Stimulated activated CD8-positive, alpha-beta memory T cell treated with anti-CD3 and anti-CD28 coated beads, Interleukin-12 subunit alpha, Interleukin-12 subunit beta, amount 100 ng/mL, for 4 hours (primary cell): ENCODE results near the gene MTUS2.

ENCODE experiments used
- DNase-seq: peaks from one replicate; pipeline ENCODE4 v3.0.0-alpha.2; 2020; ENCODE audit warnings: low read depth

Gene MTUS2

DNA sequence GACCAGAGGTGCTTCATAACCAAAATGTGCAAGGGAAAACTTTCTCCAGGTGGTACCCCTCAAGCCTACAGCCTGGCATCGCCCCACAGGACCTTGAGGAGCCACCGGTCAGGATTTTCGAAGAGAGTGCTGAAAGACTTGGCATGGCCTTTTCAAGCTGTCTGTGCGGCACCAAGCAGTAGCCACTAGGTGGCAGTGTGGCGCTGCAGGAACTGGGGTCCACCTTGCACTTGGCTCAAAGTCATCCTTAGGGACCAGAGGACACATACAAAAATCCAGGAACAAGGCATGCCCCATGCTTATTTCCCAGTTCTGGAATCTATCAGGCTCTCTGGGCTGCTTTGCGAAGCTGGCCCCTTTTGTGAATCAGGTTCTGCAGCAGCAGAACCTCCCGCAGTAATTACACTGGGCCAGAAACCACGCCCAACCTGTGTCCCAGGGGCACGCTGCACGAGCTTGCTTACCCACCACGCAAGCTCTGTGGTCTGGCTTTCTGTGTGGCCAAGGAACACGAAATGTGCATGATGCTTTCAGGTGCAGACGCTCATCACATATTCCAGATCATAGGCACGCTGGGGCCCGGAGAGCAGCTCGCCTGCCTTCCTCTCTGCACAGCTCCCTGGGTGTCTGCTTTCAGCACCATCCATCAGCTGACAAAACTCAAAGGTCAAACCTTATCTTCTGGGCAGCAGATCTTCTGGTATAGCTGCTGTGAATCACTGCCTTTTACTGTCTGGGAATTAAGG is 688.2 kb downstream of the MTUS2 start:
- DNase-seq = peak; percentile 40

DNA sequence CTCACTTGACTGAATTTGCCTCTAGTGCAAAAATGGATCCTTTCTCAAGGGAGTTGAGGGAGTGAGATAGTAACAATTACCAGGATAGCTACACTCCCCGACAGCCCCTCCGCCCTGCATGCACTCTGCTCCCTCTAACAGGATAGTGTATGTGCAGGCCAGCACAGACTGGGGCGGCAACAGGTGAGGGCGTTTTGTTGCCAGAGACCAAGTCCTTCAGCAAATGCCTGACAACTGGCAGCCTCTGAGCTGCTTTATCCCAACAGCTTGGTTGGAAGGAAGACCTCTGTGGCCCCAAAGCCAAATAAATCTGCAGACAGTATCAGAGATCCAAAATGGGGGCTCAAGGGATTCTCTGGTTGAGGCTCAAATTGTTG is 688.7 kb downstream of the MTUS2 start:
- no peak for DNase-seq

DNA sequence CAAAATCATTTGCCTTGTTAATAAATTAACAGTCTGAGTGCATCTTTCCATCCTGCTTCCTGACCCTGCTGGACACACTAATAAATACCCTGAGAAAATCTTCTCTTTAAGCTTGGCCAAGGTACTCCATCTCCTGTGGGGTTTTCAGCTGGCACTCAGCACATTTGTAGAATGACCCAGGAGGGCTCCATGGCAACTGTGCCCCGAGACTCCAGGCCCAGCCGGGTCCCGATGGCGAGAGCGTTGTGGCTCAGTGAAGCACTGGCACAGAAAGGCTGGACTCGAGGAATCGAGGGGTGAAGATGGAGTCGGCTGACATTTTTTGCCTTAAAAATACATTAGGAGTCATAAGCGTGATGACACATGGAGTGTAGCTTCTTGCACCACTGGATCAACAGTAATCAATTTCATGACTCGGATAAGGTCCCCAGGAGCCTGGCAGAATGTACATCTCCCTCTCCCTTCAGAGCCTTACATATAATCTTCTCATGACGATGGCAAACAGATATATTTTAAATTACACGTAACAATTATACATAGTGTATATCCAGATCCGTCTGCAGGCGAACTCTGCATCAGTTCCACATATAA is 690.0 kb downstream of the MTUS2 start:
- no peak for DNase-seq

DNA sequence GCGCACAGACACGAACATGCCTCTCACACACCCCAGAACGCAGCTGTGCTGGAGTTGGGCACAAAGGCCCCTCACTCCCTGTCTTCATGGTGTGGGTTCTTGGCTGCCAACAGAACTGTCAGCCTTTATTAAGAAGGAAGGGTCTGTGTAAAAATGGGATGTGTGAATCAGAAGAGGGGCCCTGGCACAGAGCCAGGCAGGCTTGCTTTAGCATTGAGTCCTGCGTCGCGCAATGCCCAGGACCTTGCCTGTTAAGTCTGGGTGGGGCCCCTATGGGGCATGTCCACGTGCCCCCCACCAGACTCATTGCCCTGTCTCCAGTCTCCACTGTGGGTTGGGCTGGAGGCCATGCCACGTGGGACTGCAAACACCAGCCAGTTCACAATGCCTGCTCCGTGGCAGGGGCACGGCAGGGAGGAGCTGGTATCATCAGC is 690.5 kb downstream of the MTUS2 start:
- DNase-seq = no peak

DNA sequence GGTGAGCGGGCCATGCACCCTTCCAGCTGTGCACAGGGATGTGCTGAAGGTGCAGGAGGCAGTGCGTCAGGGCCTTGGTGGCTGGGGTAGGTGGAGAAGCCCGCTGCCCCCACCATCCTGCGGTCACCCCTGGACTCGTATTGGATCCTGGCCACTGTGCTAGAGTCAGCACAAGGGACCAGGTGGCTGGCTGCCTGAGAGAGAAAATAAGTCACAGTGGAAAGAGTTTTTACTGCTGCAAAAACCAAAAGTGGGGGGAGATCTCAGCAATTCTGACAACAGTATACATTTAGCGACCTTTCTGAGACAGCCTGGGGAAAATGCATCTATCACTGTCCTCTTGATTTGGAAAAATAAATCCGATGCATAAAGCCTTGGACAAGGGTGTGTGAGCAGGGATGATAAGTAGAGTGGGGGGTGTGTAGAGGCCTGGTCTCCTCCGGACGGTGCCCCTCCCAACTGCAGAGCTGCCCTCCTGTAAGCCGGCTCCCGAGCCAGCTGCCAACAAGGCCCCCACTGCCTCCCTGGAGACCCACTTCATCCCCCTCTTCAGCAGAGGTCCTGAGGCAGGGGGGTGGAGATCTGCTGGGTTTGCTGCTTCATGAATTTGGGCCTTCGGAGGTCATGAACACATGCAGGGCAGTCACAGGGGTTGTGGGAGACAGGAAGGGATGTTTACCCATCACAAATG is 691.1 kb downstream of the MTUS2 start:
- DNase-seq = no peak

DNA sequence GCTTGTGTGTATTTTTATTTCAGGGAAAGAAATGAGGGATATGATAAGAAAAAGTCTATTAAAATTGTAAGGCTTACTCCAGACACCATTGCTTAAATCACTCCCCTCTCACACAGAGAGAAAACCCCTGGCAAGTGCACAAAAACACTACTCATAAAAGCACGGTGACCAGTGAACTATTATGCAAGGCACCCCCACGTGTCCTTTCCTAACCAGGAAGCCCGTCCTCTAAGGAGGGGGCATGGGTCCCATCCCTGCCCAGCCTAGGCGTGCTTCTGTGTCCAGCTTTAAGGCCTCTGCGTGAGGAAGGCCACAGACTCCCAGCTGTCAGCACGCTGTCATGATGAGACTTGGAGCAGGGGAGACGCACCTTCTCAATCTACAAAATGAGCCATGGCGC is 691.8 kb downstream of the MTUS2 start:
- DNase-seq = no peak

DNA sequence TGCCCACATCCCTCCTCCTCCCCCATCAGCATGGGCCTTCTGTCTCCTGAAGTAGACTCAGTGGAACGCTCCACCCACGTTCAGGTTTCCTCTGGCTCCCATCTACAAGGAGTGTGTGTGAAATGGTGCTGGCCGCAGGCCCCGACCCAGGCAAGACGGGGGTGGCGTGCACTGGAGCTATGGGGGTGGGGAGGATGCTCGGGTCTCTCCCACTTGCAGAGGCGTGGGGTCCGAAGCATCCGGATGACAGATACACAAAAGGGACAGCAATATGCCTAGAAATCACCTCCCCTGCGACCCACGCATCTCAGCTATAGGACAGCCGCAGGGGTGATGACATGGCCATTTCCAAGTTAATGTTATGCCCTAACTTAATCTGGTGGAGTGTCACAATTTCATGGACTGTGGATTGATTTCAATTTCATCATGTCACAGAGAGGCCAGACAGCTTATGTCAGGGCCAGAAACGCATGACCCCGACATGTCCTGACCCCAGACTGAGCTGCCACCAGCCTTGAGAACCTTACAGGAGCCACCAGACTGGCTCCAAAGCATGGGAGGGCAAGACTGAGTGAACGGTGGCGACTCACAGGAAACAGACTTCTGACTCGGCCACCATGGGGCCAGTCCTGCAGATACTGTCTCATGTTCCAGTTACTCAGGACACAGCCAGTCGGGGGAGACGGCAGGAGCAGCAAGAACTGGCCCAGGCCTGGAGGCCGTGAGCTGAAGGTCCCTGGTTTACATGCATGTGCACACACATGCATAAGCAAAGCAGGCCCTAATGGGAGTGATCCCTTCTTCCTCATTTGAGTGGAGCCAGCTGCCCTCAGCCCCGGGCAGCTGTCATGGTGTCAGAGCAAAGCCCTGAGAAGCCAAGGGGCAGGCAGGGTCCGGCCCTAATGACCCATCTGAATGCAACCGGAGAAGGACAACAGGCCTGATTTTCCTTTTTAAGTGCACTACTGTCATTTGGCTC is 693.2 kb downstream of the MTUS2 start:
- no peak for DNase-seq

DNA sequence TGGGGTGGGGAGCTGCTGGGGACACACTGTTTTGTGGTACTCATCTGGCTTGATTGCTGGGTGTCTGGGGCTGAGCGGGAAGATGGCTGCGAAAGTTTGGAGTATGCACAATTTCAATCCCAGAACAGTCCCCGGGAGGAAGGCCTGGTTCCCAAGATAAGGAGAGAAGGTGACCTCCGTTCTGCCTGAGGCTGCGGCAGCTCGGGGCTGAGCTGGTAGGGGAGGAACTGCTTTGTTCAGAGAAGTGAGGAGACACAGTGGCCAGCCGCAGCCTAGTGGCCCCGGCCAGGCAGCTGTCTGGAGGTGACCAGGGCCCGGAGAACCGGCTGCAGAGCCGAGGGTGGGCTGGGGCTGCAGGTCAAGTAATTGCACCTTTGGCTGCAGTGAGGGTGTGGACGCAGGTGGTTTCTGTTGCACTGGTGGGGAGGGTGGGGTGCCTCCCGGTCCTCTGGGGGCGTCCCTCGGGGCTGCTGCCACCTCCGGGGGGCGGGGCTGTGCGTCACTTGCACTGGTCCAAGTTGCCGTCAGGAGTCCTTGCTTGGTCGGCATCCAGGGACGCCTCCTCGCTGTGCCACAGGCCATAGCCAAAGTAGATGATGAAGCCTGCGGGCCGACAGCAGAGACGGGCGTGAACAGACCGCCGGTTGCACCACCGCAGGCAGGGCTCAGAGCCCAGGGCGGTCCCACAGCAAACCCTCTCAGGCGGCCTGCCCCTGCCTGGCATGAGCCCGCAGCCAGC is 694.0 kb downstream of the MTUS2 start:
- no peak for DNase-seq

DNA sequence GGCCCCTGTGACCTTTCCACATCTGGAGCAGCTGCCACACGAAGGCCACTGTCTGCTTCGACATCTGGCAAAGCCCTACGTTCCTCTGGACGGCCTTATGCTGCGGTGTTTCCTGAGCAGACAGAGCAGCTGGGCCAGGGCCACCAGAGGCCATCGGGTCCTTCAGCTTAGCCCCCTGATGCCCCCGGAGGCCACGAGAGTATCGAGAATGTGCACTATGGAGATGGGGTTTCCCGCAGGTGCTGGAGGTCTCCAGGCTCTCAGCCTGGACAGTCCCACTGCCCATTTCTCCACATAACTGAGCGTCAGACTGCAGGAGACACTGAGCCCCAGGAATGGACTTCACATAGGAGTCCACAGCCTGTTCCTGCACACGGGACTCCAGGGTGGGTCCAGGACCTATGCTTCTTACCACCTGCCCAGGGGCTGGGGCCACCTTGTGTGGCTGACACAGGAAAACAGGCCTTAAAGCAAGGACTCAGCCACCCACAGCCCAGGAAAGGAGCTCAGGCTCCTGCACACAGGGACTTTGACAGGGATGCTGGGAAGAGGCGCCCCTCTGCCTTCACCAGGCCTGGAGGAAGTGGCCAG is 694.7 kb downstream of the MTUS2 start:
- no peak for DNase-seq

DNA sequence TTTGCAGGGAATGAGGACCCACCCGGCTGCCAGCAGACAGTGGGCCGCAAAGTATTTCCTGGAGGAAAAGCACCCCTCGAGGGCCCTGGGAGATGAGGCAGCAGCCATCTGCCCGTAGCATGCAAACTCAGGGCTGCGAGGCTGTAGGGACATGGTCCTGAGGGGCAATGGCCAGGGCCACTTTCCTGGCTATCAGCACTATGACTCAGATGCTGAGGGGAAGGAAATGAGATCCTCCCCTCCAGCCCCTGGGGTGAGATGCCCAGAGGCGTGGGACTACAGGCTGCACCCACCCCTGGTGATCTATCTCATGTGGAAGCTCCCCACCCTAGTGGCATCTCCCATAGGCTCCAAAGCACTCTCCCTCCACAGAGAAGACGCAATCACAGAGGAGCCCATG is 695.2 kb downstream of the MTUS2 start:
- DNase-seq = no peak

DNA sequence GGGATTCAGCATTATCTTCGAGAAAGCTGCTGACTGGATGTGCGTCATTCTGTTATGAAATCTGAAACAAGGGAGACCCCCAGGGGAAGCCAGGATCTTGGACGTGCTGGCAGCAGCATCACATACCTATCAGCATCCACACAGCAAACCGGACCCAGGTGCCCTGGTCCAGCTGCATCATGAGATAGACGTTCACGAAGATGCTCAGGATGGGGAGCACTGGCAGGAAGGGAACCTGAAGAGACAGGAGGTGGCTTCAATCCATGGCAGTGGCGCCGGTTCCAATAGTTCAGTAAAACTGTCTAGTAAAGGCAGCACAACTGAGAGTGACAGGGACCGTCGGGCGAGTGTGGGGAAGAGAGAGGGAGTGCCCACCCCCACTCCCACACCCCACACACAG is 695.9 kb downstream of the MTUS2 start:
- no peak for DNase-seq

DNA sequence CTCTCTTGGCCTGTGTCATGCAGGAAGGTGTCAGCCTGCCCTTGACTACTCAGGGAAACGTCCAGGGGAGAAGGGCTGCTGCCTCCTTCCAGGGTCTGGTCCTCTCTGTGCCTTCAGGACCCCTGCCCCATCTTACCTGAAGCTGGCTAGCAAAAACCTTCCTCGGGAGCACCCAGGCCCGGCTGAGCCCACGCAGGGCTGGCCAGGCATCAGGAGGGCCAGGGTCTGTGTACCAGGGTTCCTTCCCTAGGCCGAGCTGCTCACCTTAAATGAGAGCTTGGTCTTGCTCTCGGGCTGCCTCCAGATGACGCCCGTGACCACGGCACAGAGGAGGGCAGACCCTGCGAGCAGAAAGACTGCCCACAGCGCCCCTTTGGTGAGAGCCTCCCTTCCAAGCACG is 696.7 kb downstream of the MTUS2 start:
- DNase-seq = no peak

DNA sequence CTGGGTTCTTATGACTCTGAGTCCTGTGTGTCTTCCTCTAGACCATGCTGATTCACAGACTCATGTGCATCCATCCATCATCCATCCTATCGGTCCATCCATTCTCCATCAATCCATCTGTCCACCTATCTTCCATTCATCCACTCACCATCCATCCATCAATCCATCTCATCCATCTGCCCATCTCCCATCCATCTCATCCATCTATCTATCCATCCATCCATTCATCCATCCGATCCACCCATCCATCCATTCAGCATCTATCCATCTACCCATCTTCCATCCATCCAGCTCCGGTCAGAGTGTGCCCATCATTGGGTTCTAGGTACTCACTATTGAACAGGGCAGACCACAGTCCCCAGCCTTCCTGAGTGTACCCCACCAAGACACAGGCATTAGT is 699.8 kb downstream of the MTUS2 start:
- no peak for DNase-seq

DNA sequence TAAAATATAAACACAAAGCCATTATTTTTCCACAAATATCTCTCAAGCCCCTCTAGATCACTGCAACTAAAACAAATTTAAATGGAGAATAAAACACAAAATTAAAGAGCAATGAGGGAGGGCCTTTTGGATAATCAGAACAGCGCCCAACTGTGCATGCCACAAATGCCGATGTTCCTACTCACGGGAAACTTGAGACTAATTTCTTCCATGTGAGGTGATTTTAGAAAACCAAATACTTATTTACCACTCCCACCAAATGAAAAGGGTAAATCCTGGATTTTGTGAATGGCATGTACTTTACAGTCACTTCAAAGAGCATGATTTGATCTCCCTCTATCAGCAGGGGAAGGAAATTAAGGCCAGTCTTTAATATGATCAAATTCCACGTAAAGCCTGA is 700.5 kb downstream of the MTUS2 start:
- DNase-seq = no peak

DNA sequence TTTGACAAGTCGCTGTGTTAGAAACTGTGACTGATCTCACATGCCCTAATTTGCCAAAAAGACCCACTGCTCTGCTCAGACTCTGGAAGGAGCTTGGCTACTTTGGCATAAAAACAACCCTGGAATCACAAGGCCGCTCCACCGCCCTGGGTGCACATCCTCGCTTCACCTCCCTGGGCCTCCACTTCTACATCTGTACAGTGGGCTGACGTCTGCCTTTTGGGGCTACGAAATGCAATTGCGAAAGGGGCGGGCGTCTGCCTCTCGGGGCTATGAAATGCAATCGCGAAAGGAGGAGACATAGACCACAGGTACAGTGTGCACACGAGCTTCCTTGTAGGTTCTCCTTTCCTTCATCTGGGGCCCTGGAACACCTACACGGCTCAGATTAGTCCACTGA is 701.2 kb downstream of the MTUS2 start:
- no peak for DNase-seq

DNA sequence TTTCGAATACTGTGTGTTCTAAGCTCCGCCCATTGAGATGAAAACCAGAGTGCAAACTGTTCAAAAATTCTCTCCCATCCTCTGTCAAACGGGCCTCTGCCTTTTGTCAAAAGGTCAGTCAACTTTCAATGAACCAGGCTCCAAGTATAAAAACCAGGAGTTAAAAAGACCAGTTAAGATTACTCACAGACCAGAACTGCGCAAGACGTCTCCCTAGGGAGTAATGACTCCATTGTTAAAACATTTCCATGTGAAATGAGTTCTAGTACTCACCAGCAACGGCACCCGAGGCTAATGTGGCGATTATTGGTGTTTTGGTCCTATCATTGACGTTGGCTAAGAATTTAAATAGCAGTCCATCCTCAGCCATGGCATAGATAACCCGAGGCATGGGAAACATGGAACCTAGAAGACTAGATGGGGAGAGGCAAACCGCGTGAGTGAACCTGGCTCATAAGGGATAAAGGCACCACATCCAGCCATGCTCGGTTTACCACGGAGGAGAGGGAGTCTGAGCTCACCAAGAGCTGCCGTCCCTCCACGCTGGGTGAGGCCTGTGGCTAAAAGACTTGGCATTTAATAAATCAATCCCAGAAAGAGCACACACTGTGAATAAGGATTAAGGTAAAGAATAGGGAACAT is 702.0 kb downstream of the MTUS2 start:
- no peak for DNase-seq

DNA sequence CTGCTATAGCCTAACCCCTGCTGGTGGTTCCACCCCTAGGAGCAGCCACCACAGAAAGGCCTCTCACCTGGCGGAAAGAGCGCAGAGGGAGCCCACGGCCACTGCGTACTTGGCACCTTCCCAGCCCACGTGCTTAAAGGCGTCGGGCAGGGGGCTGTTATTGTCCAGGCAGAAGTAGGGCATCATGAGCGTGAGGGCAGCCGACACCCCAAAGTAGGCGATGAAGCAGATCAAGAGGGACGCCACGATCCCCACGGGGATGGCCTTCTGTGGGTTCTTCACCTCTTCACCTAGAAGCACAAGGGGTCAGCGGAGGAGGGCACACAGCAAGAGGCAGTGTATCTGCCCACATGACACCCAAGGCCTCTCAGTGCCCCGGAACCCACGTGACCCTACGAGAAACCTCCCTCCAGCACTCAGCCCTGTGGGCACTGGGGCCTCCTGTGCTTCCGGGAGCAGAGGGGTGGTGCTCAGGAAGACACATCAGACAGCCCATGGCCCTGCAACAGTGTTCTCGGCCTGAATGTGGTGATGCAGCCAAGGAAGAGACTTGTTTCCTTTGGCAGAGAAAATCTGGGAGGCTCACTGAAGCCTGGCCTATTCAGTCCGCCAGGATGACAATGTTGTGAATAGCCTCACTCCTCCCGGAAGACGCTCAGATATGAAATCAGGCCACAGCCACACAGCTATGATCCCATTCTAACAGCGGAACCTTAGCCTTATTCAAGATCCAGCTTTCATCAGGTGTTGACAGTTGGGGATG is 703.2 kb downstream of the MTUS2 start:
- DNase-seq = no peak

DNA sequence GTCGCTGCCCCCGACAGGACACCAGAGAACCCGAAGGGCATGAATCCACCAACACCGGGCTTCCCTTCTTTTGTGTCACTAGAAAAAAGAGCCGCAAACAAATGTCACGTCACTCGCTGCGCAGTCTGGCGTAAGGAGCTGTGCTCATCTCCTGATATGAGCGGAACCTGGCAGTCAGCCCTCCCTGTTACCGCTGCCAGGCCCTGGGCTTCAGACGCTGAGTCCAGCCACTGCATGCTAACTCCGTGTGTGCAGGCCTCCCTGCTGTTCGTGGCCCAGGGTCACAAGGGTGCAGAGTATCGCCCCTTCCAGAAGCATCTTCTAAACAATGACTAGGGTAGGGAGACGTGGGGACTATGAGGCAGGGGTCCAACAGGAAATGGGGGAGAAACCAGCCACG is 704.0 kb downstream of the MTUS2 start:
- no peak for DNase-seq

DNA sequence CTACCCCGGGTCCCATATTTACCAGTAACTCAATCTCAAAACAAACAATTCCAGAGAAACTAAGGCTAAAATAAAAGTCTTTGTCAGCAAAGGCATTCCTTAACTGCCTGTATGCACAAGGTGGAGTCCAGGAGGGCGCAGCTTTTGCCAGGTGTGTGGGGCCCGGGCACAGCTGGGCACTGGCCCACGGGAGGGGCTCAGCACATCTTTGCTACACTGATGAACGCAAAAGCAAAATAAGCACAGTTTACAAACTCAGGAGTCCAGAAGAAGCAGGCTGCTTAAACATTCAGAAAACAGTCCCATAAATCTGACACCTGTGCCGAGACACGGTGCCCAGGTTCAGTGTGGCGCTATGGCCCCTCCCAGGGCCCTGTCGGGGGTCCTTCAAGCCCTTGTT is 704.5 kb downstream of the MTUS2 start:
- no peak for DNase-seq

DNA sequence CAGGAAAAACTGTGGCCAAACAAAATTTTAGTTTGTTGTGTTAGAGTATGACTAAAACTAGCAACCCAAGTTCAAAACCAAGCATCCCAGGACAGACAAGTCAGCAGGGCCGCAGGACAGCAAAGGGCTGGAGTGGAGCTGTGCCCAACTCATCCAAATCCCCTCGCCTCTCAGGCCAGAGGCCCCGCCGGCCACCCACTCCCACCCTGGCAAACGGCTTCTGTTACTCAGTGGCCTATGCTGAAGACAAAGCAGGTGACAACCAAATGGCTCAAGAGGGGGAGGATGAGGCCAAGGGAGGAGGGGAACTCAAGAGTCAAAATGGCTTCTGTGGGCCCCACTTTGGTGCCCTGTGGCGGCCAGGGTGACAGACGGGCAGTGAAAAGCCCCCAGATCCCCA is 705.6 kb downstream of the MTUS2 start:
- DNase-seq = no peak
